Hematopoietic multipotent progenitor cell (in vitro differentiated cells): ENCODE results near the gene MFN2. TPM values are rescaled to one million over a fixed set of nuclear protein-coding genes. Genes with fewer than 3 reads are reported as not detected.

Source experiments
- DNase-seq, 3 donors: peaks; one replicate each; pipeline ENCODE4 v3.0.0-alpha.2; 2011 to 2015; ENCODE audit warnings: low read depth in 2 of 3, low spot score in 2 of 3
- total RNA-seq: library from RNA; depleted of rRNA; stranded (reverse); fragments of >200 nt; gene quantifications from one replicate; pipeline ENCODE4 v1.2.3, GENCODE V29; 2012

MFN2 gene
- total RNA-seq, 1 donor = 32.6 TPM

- DNase-seq = no peak
These were observed 22.3 kb upstream of the MFN2 start for GRCh38 chr1:11957897-11958296.

GRCh38 chr1:11960276-11960675, 20.0 kb upstream of the MFN2 start:
- DNase-seq = no peak

- peak in 1 of 3 donors; percentile 36 for DNase-seq
These were observed 19.5 kb upstream of the MFN2 start for GRCh38 chr1:11960715-11961114.

GRCh38 chr1:11961230-11961629, 19.0 kb upstream of the MFN2 start:
- peak in 1 of 3 donors; percentile 6 for DNase-seq

- DNase-seq = no peak
These were observed 16.6 kb upstream of the MFN2 start for GRCh38 chr1:11963622-11964021.

GRCh38 chr1:11964656-11965055, 15.6 kb upstream of the MFN2 start:
- DNase-seq = no peak

- peak in 2 of 3 donors; percentile 31 to 40 for DNase-seq
These were observed 13.2 kb upstream of the MFN2 start for GRCh38 chr1:11967028-11967547.

GRCh38 chr1:11970441-11971185, 9.6 kb upstream of the MFN2 start:
- no peak for DNase-seq

GRCh38 chr1:11977625-11978024, 2.6 kb upstream of the MFN2 start:
- no peak for DNase-seq

GRCh38 chr1:11978301-11978700, 1.9 kb upstream of the MFN2 start:
- DNase-seq = no peak

- no peak for DNase-seq
These were observed 1.0 kb upstream of the MFN2 start for GRCh38 chr1:11979028-11979850.

GRCh38 chr1:11980676-11980972, 380 bp downstream of the MFN2 start:
- no peak for DNase-seq

GRCh38 chr1:11981378-11982009, 1.2 kb downstream of the MFN2 start:
- no peak for DNase-seq

GRCh38 chr1:11982010-11982392, 1.8 kb downstream of the MFN2 start:
- peak in 1 of 3 donors; percentile 31 for DNase-seq

GRCh38 chr1:11984121-11984520, 3.9 kb downstream of the MFN2 start:
- no peak for DNase-seq

- DNase-seq = no peak
These were observed 4.3 kb downstream of the MFN2 start for GRCh38 chr1:11984576-11984975.

GRCh38 chr1:11985171-11985570, 4.9 kb downstream of the MFN2 start:
- no peak for DNase-seq

- no peak for DNase-seq
These were observed 5.6 kb downstream of the MFN2 start for GRCh38 chr1:11985851-11986250.

- no peak for DNase-seq
These were observed 9.4 kb downstream of the MFN2 start for GRCh38 chr1:11989669-11990068.

GRCh38 chr1:11990303-11991032, 10.2 kb downstream of the MFN2 start:
- DNase-seq = no peak
